IgD-negative memory B cell (primary cell): Measurements from ENCODE around the gene ACO1. TPM values are rescaled to one million over a fixed set of nuclear protein-coding genes. Genes with fewer than 3 reads are reported as not detected.

Experiments used
- H3K27ac Mint-ChIP-seq, 3 donors: one replicate each; pipeline ENCODE4 v1.8.0; 2020 to 2022; ENCODE audit warnings: mild to moderate bottlenecking in 3 of 3, mixed read lengths in 3 of 3, moderate library complexity in 1 of 3
- H3K27me3 Mint-ChIP-seq: one replicate; pipeline ENCODE4 v1.8.0; 2021; ENCODE audit warnings: mixed read lengths
- H3K36me3 Mint-ChIP-seq: one replicate; pipeline ENCODE4 v1.8.0; 2020; ENCODE audit warnings: mild to moderate bottlenecking, mixed read lengths
- H3K4me1 Mint-ChIP-seq, 3 donors: one replicate each; pipeline ENCODE4 v1.8.0; 2020 to 2022; ENCODE audit warnings: mixed read lengths in 3 of 3, mild to moderate bottlenecking in 1 of 3
- H3K4me3 Mint-ChIP-seq, 4 donors: one replicate each; pipeline ENCODE4 v1.8.0; 2020 to 2022; ENCODE audit warnings: mild to moderate bottlenecking in 4 of 4, mixed read lengths in 4 of 4, moderate library complexity in 3 of 4
- H3K9me3 Mint-ChIP-seq, 3 donors: one replicate each; pipeline ENCODE4 v1.8.0; 2020 to 2021; ENCODE audit warnings: mixed read lengths in 3 of 3, mild to moderate bottlenecking in 1 of 3
- polyA plus RNA-seq: library from polyadenylated mRNA; unstranded; fragments of 300-500 nt; fragmentation: Illumina TruSeq; gene quantifications from one replicate; pipeline ENCODE4 v1.2.3, GENCODE V29; 2021

Gene ACO1
- polyA plus RNA-seq, 1 donor from 2014 or later, result 8.9 TPM

DNA sequence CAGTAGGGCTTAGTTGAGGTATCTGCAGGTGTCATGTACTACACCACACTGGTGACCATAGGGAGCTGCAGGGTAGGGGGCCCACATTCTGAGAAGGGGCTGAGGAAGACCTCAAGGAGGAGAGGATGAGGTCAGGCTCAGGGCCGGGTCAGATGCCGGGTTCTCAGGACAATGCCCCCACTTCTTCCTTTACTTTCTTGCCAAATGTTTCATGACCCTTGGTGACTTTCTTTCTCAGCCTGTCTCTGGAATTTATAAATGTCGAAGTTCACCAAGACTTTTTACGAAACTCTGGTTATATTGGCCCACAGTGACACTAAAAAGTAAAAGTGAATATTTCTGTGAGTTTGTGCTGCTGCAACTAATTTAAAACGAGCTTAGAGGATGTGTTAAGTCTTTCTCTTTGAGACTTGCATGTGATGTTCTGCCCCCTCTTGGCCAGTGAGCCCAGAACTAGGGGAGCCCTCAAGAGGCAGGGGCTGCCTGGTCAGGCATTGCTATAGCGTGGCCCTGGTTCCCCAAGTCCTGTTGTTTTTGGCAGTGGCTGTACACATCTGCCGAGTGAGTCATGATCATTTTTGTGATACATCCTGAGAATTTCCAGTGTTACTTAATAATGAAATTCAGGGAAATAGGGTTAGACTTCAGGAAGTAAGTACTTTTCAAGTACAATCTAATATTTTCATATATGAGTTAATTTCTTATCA is 11.2 kb downstream of the ACO1 start:
- Mint-ChIP-seq H3K4me3 (no peak overlapping the region), H3K9me3 (no peaks in the 10 kb centered on the region), H3K36me3 (peaks cover 3% of the 10 kb centered on the region)

GRCh38 chr9:32398207-32398606 is 13.8 kb downstream of the ACO1 start:
- H3K4me3 Mint-ChIP-seq, result no peak overlapping the region
- no peaks in the 10 kb centered on the region for H3K27me3 Mint-ChIP-seq
- no peaks in the 10 kb centered on the region for H3K36me3 Mint-ChIP-seq
- H3K9me3 Mint-ChIP-seq, result no peaks in the 10 kb centered on the region
- H3K27ac Mint-ChIP-seq, result no peak overlapping the region
- peaks cover 0 to 3% (median 0%) of the 10 kb centered on the region in 3 donors for H3K4me1 Mint-ChIP-seq

More for the DNA sequence above, 11.2 kb downstream of the ACO1 start:
- Mint-ChIP-seq H3K4me1 (peaks cover 0 to 1% (median 0%) of the 10 kb centered on the region in 3 donors), H3K27me3 (no peaks in the 10 kb centered on the region), H3K27ac (no peak overlapping the region)

- Mint-ChIP-seq H3K9me3 (no peaks in the 10 kb centered on the region), H3K36me3 (no peaks in the 10 kb centered on the region), H3K4me3 (no peak overlapping the region), H3K27ac (no peak overlapping the region), H3K4me1 (peaks cover 0 to 4% (median 2%) of the 10 kb centered on the region in 3 donors), H3K27me3 (no peaks in the 10 kb centered on the region)
Measured at GRCh38 chr9:32399110-32399815, 14.8 kb downstream of the ACO1 start.

DNA sequence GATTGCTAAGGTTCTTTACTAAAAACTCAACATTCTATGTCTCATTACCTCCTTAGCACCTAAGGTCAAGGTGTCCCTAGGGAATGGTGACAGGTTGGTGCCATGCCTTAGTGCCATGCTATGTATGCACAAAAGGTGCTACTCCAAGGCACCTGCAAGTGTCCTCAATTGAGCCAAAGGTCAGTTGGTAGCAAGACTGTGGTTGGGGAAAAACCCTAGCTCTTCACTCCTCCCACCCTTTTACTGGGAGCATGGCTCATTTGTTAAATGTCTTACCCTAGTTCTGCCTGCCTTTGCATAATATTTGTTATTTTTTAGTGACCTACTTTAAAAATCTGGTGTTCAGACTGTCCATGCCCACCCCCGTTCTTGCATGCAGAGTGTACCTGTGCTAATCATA is 17.0 kb downstream of the ACO1 start:
- Mint-ChIP-seq H3K27ac (no peak overlapping the region), H3K4me1 (peaks cover 0 to 4% (median 4%) of the 10 kb centered on the region in 3 donors), H3K4me3 (no peak overlapping the region), H3K36me3 (peaks cover 3% of the 10 kb centered on the region), H3K9me3 (peaks cover 0 to 2% (median 0%) of the 10 kb centered on the region in 3 donors), H3K27me3 (no peaks in the 10 kb centered on the region)

GRCh38 chr9:32403567-32404260 is 19.3 kb downstream of the ACO1 start:
- no peak overlapping the region for H3K27ac Mint-ChIP-seq
- H3K9me3 Mint-ChIP-seq, result peaks cover 0 to 2% (median 2%) of the 10 kb centered on the region in 3 donors
- no peaks in the 10 kb centered on the region for H3K27me3 Mint-ChIP-seq
- H3K36me3 Mint-ChIP-seq, result peaks cover 11% of the 10 kb centered on the region
- H3K4me3 Mint-ChIP-seq, result no peak overlapping the region
- H3K4me1 Mint-ChIP-seq, result peaks cover 0 to 4% (median 4%) of the 10 kb centered on the region in 3 donors

GRCh38 chr9:32404402-32404801 is 20.0 kb downstream of the ACO1 start:
- no peaks in the 10 kb centered on the region for H3K27me3 Mint-ChIP-seq
- peaks cover 0 to 4% (median 4%) of the 10 kb centered on the region in 3 donors for H3K4me1 Mint-ChIP-seq
- no peak overlapping the region for H3K4me3 Mint-ChIP-seq
- H3K9me3 Mint-ChIP-seq, result peaks cover 0 to 2% (median 2%) of the 10 kb centered on the region in 3 donors
- H3K27ac Mint-ChIP-seq, result peak overlapping the region in 1 of 3 donors; percentile 35
- H3K36me3 Mint-ChIP-seq, result peaks cover 13% of the 10 kb centered on the region

DNA sequence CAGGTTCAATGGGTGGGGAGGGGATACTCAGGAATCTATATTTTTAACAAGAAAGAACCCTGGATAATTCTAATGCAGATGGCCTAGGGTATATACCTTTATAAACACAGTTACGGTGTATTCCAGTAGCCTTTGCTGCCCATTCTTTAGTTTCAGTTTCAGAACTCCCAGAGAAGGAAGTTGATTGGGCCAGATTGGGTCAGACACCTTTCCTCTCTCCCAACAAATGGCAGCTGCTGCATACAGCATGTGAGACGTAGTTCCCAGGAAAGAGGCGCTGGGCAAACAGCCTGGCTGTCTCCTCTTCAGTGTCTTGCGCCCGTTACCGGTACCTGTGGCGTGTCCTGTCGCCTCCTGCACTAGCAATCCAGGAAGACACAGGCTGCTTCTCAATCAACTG is 20.4 kb downstream of the ACO1 start:
- H3K27me3 Mint-ChIP-seq, result no peaks in the 10 kb centered on the region
- H3K4me1 Mint-ChIP-seq, result peaks cover 0 to 4% (median 4%) of the 10 kb centered on the region in 3 donors
- H3K4me3 Mint-ChIP-seq, result no peak overlapping the region
- peaks cover 13% of the 10 kb centered on the region for H3K36me3 Mint-ChIP-seq
- H3K9me3 Mint-ChIP-seq, result peaks cover 0 to 2% (median 2%) of the 10 kb centered on the region in 3 donors
- peak overlapping the region in 1 of 3 donors; percentile 35 for H3K27ac Mint-ChIP-seq

GRCh38 chr9:32405506-32405905 is 21.1 kb downstream of the ACO1 start:
- Mint-ChIP-seq H3K4me3 (no peak overlapping the region), H3K27ac (no peak overlapping the region), H3K4me1 (peaks cover 0 to 4% (median 4%) of the 10 kb centered on the region in 3 donors), H3K9me3 (peaks cover 0 to 2% (median 2%) of the 10 kb centered on the region in 3 donors), H3K36me3 (peaks cover 13% of the 10 kb centered on the region), H3K27me3 (no peaks in the 10 kb centered on the region)

DNA sequence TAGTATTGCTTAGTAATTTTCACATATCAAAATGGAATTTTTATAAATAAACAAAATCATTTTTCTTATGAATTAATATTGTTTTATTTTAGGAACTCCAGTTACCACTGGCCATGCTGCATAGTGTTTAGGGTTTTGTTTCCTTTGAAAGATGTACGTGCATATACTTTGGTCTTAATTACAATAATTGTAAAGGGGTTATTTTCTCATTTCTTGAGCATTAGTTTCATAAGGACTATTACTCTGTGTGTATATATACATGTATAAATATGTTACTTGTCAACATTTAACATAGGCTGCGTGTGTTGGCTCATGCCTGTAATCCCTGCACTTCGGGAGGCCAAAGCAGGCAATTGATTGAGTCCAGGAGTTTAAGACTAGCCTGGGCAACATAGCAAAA is 21.6 kb downstream of the ACO1 start:
- Mint-ChIP-seq H3K4me1 (peaks cover 0 to 4% (median 4%) of the 10 kb centered on the region in 3 donors), H3K27me3 (no peaks in the 10 kb centered on the region), H3K9me3 (peaks cover 0 to 2% (median 2%) of the 10 kb centered on the region in 3 donors), H3K4me3 (no peak overlapping the region), H3K27ac (no peak overlapping the region), H3K36me3 (peaks cover 13% of the 10 kb centered on the region)

DNA sequence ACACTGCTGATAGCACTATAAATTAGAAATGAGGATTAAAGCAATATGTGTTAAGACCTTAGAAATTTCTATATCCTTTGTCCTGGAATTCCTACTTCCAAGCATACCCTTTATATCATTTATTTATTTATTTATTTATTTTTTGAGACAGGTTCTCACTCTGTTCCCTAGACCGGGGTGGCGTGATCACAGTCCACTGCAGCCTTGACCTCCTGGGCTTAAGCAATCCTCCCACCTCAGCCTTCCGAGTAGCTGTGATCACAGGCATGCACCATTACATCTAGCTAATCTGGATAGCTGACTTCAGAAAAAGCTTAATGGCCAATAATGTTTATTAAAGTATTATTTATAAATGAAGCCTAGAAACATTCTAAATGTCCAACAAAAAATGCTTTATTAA is 27.3 kb downstream of the ACO1 start:
- Mint-ChIP-seq H3K27me3 (no peaks in the 10 kb centered on the region), H3K4me3 (no peak overlapping the region), H3K9me3 (peaks cover 0 to 2% (median 0%) of the 10 kb centered on the region in 3 donors), H3K27ac (no peak overlapping the region), H3K4me1 (no peaks in the 10 kb centered on the region), H3K36me3 (peaks cover 15% of the 10 kb centered on the region)

- Mint-ChIP-seq H3K4me1 (no peaks in the 10 kb centered on the region), H3K9me3 (no peaks in the 10 kb centered on the region), H3K27me3 (no peaks in the 10 kb centered on the region), H3K27ac (no peak overlapping the region), H3K4me3 (no peak overlapping the region), H3K36me3 (peaks cover 14% of the 10 kb centered on the region)
Measured at GRCh38 chr9:32412440-32412839, 28.0 kb downstream of the ACO1 start.

DNA sequence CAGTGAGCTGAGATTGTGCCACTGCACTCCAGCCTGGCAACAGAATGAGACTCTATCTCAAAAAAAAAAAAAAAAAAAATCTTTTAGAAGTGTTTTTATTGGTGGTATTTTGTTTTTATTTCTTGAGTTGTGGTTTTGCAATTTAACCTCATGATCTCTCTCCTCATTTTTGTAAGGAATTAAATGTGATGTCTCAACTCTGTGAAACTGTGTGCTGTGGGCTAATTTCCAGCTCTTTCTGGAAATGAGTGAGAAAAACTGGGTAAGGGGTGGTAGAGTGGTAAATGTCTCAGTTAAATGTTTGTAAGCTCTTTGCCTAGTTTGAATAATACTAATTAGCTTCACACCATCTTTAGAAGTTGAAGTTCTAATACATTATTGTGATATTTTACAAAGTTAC is 29.0 kb downstream of the ACO1 start:
- H3K9me3 Mint-ChIP-seq, result no peaks in the 10 kb centered on the region
- no peaks in the 10 kb centered on the region for H3K4me1 Mint-ChIP-seq
- no peaks in the 10 kb centered on the region for H3K27me3 Mint-ChIP-seq
- H3K27ac Mint-ChIP-seq, result no peak overlapping the region
- H3K36me3 Mint-ChIP-seq, result peaks cover 22% of the 10 kb centered on the region
- no peak overlapping the region for H3K4me3 Mint-ChIP-seq

DNA sequence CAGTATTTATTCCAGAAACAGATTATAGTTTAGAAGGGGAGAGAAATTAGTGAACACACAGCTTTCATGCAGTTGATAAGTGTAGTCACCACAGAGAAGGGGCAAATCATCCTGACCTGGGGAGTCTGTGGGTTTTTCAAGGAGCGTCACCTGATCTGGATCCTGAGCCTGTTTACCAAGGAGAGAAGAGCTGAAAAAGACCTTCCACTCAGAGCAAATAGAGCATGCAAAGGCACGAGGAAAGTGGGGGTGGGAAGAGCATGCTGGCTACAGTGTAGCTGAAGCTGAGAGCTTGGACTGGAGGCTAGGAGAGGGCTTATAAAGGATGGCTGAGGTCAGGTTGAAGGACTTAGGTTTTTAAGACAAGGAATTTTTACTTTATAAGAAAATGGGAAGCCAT is 30.4 kb downstream of the ACO1 start:
- Mint-ChIP-seq H3K4me3 (no peak overlapping the region), H3K4me1 (no peaks in the 10 kb centered on the region), H3K36me3 (peaks cover 18% of the 10 kb centered on the region), H3K9me3 (no peaks in the 10 kb centered on the region), H3K27me3 (no peaks in the 10 kb centered on the region), H3K27ac (no peak overlapping the region)

GRCh38 chr9:32419921-32420320 is 35.5 kb downstream of the ACO1 start:
- Mint-ChIP-seq H3K9me3 (no peaks in the 10 kb centered on the region), H3K36me3 (peaks cover 19% of the 10 kb centered on the region), H3K27me3 (no peaks in the 10 kb centered on the region), H3K27ac (no peak overlapping the region), H3K4me1 (no peaks in the 10 kb centered on the region), H3K4me3 (no peak overlapping the region)

GRCh38 chr9:32422237-32422806 is 37.9 kb downstream of the ACO1 start:
- Mint-ChIP-seq H3K4me1 (no peaks in the 10 kb centered on the region), H3K4me3 (no peak overlapping the region), H3K27ac (no peak overlapping the region)

More at GRCh38 chr9:32422237-32422806, 37.9 kb downstream of the ACO1 start:
- Mint-ChIP-seq H3K27me3 (no peaks in the 10 kb centered on the region), H3K36me3 (peaks cover 20% of the 10 kb centered on the region), H3K9me3 (no peaks in the 10 kb centered on the region)
